ENCODE results near the gene SORT1. TPM values are rescaled to one million over a fixed set of nuclear protein-coding genes. Genes with fewer than 3 reads are reported as not detected.
A peak's percentile ranks its signal among the peaks of the same experiment; 100 is the strongest.

SORT1 gene
- total and polyA plus RNA-seq, 2 experiments from 2014 or later, result 25.0 to 27.6 TPM

- Histone ChIP-seq H3K27ac (no peak overlapping the region), H3K4me1 (ENCODE audit: low read depth) (peaks cover 5% of the 10 kb centered on the region), H3K9me3 (ENCODE audit: low read depth) (no peaks in the 10 kb centered on the region), H3K27me3 (no peaks in the 10 kb centered on the region), H3K36me3 (peaks cover 23% of the 10 kb centered on the region), H3K4me3 (no peak overlapping the region)
- TF ChIP-seq CTCF (IDR thresholded peaks at IDR 0.05; ENCODE audit: low read depth, low read length), result no peak
- DNase-seq (ENCODE audit: low read depth in 1 of 2, low spot score in 1 of 2), result no peak
These were observed 82.4 kb downstream of the SORT1 start for GRCh38 chr1:109315288-109315687.

GRCh38 chr1:109314795-109315194, 82.9 kb downstream of the SORT1 start:
- TF ChIP-seq CTCF (IDR thresholded peaks at IDR 0.05; ENCODE audit: low read depth, low read length), result no peak
- DNase-seq (ENCODE audit: low read depth in 1 of 2, low spot score in 1 of 2), result peak in 1 of 2 donors; percentile 29
- Histone ChIP-seq H3K4me1 (ENCODE audit: low read depth) (peaks cover 5% of the 10 kb centered on the region), H3K36me3 (peaks cover 18% of the 10 kb centered on the region), H3K27ac (no peak overlapping the region), H3K27me3 (no peaks in the 10 kb centered on the region), H3K9me3 (ENCODE audit: low read depth) (no peaks in the 10 kb centered on the region), H3K4me3 (no peak overlapping the region)

- H3K4me1 ChIP-seq (ENCODE audit: low read depth), result peaks cover 17% of the 10 kb centered on the region
- H3K27me3 ChIP-seq, result no peaks in the 10 kb centered on the region
- H3K27ac ChIP-seq, result no peak overlapping the region
- H3K36me3 ChIP-seq, result peaks cover 18% of the 10 kb centered on the region
- H3K9me3 ChIP-seq (ENCODE audit: low read depth), result no peaks in the 10 kb centered on the region
- DNase-seq (ENCODE audit: low read depth in 1 of 2, low spot score in 1 of 2), result peak in 1 of 2 donors; percentile 44
- H3K4me3 ChIP-seq, result no peak overlapping the region
- TF ChIP-seq CTCF (IDR thresholded peaks at IDR 0.05; ENCODE audit: low read depth, low read length), result no peak
These were observed 84.5 kb downstream of the SORT1 start for GRCh38 chr1:109312978-109313775.

GRCh38 chr1:109312246-109312645, 85.5 kb downstream of the SORT1 start:
- no peaks in the 10 kb centered on the region for H3K27me3 ChIP-seq
- no peak overlapping the region for H3K4me3 ChIP-seq
- peaks cover 17% of the 10 kb centered on the region for H3K4me1 ChIP-seq (ENCODE audit: low read depth)
- H3K27ac ChIP-seq, result no peak overlapping the region
- H3K36me3 ChIP-seq, result peaks cover 14% of the 10 kb centered on the region
- no peaks in the 10 kb centered on the region for H3K9me3 ChIP-seq (ENCODE audit: low read depth)
- no peak for TF ChIP-seq CTCF (IDR thresholded peaks at IDR 0.05; ENCODE audit: low read depth, low read length)
- DNase-seq (ENCODE audit: low read depth in 1 of 2, low spot score in 1 of 2), result no peak

- TF ChIP-seq CTCF (IDR thresholded peaks at IDR 0.05; ENCODE audit: low read depth, low read length), result no peak
- Histone ChIP-seq H3K4me3 (no peak overlapping the region), H3K9me3 (ENCODE audit: low read depth) (no peaks in the 10 kb centered on the region), H3K27ac (no peak overlapping the region), H3K36me3 (peaks cover 6% of the 10 kb centered on the region), H3K4me1 (ENCODE audit: low read depth) (peaks cover 31% of the 10 kb centered on the region), H3K27me3 (no peaks in the 10 kb centered on the region)
- DNase-seq (ENCODE audit: low read depth in 1 of 2, low spot score in 1 of 2), result no peak
These were observed 88.4 kb downstream of the SORT1 start for GRCh38 chr1:109309347-109309746.
